ENCODE results near the gene ORAI3. TPM values are rescaled to one million over a fixed set of nuclear protein-coding genes. Genes with fewer than 3 reads are reported as not detected.

ORAI3 gene
- total and polyA plus RNA-seq, 2 of the 13 experiments (the other 11 are each of a cell fraction or from before 2014, with no cell fraction given), result 11.4 to 32.0 TPM

GRCh38 chr16:30996324-30996984 is 47.6 kb downstream of the ORAI3 start (continued):
- 0 out of 2 replicates have a peak, but pooled peaks have one; percentile 27 for TF ChIP-seq IRF9 (CRISPR knock-in tag; IDR thresholded peaks at IDR 0.05; ENCODE audit: borderline replicate concordance)
- no peak for TF ChIP-seq NFE2L1 (CRISPR knock-in tag; IDR thresholded peaks at IDR 0.05; ENCODE audit: borderline replicate concordance)
- no peak for TF ChIP-seq ELK4 (CRISPR knock-in tag; IDR thresholded peaks at IDR 0.05; ENCODE audit: borderline replicate concordance)
- TF ChIP-seq ZNF678 (CRISPR knock-in tag; IDR thresholded peaks at IDR 0.05), result 0 out of 2 replicates have a peak, but pooled peaks have one; percentile 3
- 0 out of 2 replicates have a peak, but pooled peaks have one; percentile 3 for TF ChIP-seq MXD3 (CRISPR knock-in tag; IDR thresholded peaks at IDR 0.05)
- peak; percentile 23; the same call in 1 of the 2 replicates for TF ChIP-seq ZNF703 (CRISPR knock-in tag; IDR thresholded peaks at IDR 0.05; ENCODE audit: borderline replicate concordance)
- TF ChIP-seq IRF2 (CRISPR knock-in tag; IDR thresholded peaks at IDR 0.05), result peak; percentile 8; the same call in 1 of the 2 replicates
- TF ChIP-seq ZNF772 (CRISPR knock-in tag; IDR thresholded peaks at IDR 0.05), result 0 out of 2 replicates have a peak, but pooled peaks have one; percentile 22
- TF ChIP-seq ATF5 (CRISPR knock-in tag; IDR thresholded peaks at IDR 0.05; ENCODE audit: low read depth), result no peak
- peak; percentile 98 for TF ChIP-seq ZNF3 (CRISPR knock-in tag; IDR thresholded peaks at IDR 0.05)
- TF ChIP-seq CCAR2 (optimal IDR thresholded peaks at IDR 0.05; ENCODE audit: low read depth, low read length), result peak; percentile 55
- TF ChIP-seq STAG1 (CRISPR knock-in tag; IDR thresholded peaks at IDR 0.05), result 0 out of 2 replicates have a peak, but pooled peaks have one; percentile 18
- TF ChIP-seq ZMYM2 (CRISPR knock-in tag; IDR thresholded peaks at IDR 0.05), result peak; percentile 88
- TF ChIP-seq EED (CRISPR knock-in tag; IDR thresholded peaks at IDR 0.05), result no peak
- peak; percentile 90 for TF ChIP-seq TEAD3 (CRISPR knock-in tag; optimal IDR thresholded peaks at IDR 0.05; ENCODE audit: borderline replicate concordance)
- no peak for TF ChIP-seq ETS1 (CRISPR knock-in tag; IDR thresholded peaks at IDR 0.05)
- no peak for TF ChIP-seq SNAPC4 (CRISPR knock-in tag; IDR thresholded peaks at IDR 0.05)
- peak; percentile 47; the same call in 1 of the 2 replicates for TF ChIP-seq DMAP1 (CRISPR knock-in tag; IDR thresholded peaks at IDR 0.05)
- TF ChIP-seq ZNF441 (CRISPR knock-in tag; IDR thresholded peaks at IDR 0.05; ENCODE audit: borderline replicate concordance), result peak; percentile 51; the same call in 1 of the 2 replicates
